ENCODE results near the gene CD8B2.
"Not testable (repeated sequence)": the region's sequence is repeated elsewhere in the genome, so short reads cannot be mapped to it uniquely, and the experiment has no call there.

CD8B2 gene

DNA sequence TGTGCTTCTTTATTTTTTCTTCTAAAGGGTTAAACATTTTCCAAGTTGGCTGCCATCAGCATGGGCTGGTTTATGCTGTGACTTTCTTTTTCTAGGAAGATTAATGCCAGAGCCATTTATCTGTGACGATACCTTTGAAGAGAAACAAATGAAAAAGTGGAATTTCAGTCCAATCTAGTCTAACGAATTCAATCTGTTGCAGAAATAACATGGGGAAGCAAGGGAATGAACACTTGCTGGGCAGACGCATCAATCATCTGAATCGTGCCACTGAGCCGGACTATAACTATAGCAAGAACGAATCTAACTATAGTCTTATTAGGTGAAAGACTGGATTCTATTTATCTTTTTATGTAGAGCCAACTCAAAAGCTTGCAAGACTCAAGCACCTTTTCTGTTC is 66.2 kb downstream of the CD8B2 start:
- DNase-seq = no peak

GRCh38 chr2:106554411-106554810 is 67.2 kb downstream of the CD8B2 start:
- DNase-seq = no peak

DNA sequence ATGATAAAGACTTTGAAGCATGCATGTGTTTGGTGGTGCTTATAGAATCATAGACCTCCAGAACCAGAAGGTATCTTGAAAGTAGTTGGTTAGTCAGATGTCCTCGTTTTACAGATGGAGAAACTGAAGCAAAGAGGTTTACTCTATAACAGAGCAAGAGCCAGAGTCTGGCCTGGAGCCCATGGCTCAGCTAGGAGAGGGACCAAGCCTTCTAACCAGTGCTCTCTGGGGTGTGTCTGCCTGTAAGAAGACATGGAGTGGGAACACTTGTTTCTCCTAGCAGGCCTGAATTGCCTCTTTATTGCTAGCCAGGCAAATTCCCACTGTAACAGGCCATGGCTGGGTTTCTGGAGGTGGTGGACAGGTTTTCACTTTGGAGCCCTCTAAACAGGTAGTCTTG is 67.9 kb downstream of the CD8B2 start:
- DNase-seq = no peak

DNA sequence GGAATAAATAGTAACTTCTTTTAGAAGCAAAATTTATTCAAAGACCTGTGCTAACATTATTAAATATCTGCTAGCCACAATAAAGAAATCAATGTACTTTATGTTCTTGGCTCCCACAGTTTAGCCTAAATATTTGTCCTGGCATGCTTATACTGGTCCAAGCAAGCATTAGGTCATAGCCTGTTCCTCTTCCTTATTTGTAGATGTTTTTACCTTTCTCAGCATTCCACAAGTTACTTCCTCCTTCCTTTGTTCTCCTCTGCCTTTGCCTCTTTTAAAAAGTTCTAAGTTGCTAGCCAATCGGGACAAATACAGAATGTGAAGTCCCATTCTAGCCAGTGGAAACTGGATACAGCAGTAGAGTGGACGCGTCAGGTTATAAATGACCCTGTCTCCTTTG is 72.6 kb downstream of the CD8B2 start:
- DNase-seq = not testable (repeated sequence)

DNA sequence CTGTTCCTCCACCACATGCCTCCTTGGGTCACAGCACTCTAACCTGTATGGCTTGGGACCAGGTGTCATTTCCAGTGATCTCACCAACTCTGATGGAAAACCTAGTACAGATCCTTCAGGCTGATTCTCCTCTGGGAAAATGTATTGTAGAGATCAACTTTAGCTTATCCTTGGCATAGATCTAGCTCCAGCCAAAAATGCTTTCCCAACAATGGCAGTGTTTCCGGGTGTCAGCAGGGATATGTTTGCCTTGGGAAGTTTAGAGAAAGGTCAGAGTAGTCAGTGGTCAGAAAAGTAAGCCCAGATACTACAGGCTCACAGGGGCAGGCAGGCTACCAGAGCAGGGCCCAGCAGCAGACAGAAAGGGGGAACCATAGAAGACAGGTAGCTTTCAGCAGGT is 73.6 kb downstream of the CD8B2 start:
- DNase-seq = no peak

- DNase-seq = no peak
Observed at GRCh38 chr2:106561356-106561755, 74.2 kb downstream of the CD8B2 start.

DNA sequence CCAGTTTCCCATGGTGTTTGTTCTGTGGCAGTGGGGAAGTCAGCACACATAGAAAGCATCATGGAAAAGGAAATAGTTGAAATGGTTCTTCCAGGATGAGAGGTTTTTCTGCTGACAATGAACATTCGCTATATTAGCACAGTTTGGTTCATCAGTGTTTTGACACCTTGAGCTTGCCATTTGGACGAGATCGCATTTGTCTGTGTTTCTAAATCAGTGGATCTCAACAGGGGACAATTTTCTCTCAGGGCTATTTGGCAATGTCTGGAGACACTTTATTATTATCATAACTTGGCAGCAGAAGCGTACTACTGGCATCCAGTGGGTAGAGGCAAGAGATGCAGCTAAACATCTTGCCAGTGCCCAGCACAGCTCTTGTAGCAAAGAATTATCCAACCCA is 74.6 kb downstream of the CD8B2 start:
- no peak for DNase-seq

DNA sequence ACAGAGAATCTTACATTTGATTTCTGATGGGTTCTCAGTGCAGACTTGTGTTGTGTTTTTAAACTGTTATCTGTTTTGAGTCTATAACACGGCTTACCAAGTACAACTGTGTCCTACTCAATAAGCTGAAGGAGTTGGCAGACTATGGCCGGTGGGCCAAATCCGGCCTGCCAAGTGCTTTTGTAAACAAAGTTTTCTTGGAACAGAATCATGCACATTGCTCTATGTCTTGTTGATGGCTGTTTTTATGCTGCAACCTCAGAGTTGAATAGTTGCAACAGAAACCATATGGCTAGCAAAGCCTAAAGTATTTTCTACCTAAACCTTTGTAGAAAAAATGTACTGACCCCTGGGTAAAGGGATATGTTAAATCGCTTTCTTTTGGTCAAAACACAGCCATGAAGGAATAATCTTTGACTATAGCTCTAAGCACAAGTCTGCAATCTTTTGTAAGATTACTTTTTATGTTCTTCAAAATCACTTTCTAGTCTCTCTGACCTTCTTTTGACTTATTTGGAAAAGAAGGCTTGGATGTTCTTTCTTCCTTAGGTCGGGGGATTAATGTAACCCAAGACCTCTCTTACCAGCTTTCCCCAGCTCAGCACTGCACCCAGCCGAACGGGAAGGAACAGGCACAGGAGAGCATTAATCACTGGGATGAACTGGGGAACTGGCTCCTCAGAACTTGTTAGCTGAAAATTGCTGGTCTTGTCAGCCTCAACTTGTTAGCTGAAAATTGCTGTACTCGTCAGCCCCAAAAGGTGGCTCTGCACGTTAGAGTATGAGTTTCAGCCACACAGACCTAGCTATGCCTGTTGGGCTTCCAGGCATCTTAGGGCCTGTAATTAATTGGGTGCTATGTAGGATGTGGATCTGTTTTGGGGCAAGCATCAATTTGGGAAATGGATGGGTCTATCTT is 75.4 kb downstream of the CD8B2 start:
- peak in 1 of 2 donors; percentile 41 for DNase-seq

GRCh38 chr2:106563195-106563594 is 76.0 kb downstream of the CD8B2 start:
- DNase-seq = no peak

- DNase-seq = no peak
Observed at GRCh38 chr2:106565599-106565998, 78.4 kb downstream of the CD8B2 start.

- peak; percentile 34 to 46 for DNase-seq
Observed at GRCh38 chr2:106566050-106566449, 78.9 kb downstream of the CD8B2 start.

- not testable (repeated sequence) for DNase-seq
Observed at GRCh38 chr2:106566484-106566883, 79.3 kb downstream of the CD8B2 start.

GRCh38 chr2:106570316-106570715 is 83.2 kb downstream of the CD8B2 start:
- DNase-seq = peak in 1 of 2 donors; percentile 39
